ENCODE data around the gene TECRL. TPM values are rescaled to one million over a fixed set of nuclear protein-coding genes. Genes with fewer than 3 reads are reported as not detected.

Gene TECRL
- total RNA-seq, 2 donors from 2014 or later: 636 to 748 TPM

DNA sequence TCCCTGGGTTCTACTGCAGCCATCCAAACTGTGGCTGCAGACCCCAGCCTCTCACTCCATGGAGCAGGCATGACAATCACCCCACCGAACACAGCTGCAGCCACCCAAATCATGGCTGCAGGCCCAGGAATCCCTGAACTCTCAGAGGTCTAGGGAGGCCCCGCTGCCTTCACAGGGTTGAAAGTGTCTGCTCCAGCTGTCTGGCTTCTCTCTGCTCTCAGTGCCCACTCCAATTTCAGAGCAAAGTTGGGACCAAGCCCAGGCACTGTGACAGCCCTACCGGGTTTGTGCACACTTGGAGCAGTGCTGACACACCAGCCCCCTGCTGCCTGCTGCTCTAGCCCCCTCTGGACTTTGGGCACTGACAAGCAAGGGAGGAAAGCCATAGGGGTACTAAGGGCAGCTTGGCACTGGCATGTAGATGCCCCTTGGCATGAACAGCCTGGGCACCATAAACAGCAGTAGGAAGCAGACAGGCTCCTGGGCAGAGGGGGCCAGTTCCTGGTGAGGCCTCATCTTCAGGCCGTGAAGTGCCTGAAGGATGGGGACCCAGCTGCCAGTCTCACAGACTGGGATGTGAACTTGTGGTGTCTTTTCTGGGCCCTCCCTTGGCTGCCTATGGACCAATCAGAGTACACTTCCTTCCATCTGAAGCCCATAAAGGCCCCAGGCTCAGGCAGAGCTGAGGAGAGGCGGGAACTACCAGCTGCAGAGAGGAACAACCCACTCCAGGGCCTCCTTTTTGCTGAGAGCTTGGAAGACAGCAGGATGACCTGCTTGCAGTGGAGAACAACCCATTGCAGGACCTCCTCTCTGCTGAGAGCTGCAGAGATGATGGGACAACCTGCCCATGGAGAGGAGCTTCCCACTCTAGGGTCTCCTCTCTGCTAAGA, 68.8 kb downstream of the TECRL start:
- DNase-seq: peak; percentile 50
- peak; percentile 80 to 81 for ATAC-seq
- intact Hi-C loops (cut with DNase I): no loop called here

DNA sequence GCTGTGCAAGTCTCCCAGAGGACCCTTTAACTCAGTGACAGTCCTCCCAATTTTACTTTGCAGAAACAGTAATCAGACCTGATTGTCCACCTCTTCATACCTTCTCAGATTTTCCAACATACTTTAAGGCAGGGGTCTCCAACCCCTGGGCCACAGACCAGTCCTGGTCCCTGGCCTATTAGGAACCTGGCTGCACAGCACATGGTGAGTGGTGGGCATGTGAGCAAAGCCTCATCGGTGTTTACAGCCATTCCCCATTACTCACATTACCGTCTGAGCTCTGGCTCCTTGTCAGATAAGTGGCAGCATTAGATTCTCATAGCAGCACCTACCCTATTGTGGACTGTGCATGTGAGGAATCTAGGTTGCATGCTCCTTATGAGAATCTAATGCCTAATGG, 74.3 kb downstream of the TECRL start:
- DNase-seq (no peak), ATAC-seq (peak in 1 of 2 donors; percentile 15)
- intact Hi-C loops (cut with DNase I): no loop called here

DNA sequence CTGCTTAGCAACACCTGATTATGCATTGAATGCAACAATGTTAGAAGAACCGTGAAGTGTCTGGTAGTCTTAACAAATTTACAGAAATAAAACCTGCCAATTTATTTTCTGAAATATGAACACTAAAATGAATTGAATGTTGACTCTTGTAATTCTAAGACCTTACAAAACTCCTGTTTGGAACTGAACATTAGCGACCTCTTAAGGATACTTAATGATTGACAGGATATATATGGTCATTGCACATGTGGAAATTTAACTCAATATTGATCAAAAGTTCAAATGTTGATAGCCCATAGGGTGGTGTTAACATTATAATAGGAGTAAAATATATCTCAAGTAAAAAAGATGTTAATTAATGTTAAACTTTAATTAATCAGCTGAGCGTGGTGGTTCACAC, 79.1 kb downstream of the TECRL start:
- ATAC-seq: no peak
- intact Hi-C loops (cut with DNase I): no loop called here

DNA sequence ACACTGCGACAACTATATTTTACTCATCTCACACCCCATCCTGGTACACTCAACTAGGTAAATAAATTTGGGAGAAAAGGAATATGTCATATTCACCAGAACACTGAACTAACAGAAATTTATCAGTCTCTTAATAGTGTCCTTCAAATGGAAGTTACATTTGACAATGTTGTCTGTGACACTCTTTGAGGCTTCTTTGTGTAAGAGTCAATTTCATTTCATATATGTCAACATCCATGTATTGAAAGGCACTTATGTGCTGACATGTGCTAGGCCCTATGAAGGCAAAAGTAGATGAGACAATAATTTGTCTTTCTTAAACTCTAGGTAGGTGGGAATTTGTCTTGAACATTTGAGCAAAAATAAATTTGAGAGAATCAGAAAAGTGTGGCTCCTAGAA, 82.0 kb downstream of the TECRL start:
- intact Hi-C loops (cut with DNase I): no loop called here
- ATAC-seq (no peak), DNase-seq (no peak)

More for the DNA sequence above, 79.1 kb downstream of the TECRL start:
- DNase-seq: no peak

DNA sequence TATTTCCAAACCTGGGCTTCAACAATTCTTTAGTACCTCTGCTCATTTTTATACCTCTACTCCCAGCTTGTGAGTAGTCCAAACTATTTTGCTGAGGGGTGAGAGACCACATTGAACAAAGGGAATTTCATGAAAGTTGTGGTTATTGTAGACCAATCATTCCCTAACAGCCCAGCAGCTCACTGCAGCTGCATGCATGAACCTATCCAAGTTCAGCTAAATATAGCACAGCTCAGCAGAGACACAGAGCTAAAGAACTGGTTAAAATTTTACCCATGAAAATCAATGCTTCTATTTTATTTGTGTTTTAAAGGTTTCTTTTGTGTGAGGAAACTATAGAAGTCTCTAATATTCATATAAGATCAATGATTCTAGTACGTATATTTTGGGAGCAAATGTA, 82.7 kb downstream of the TECRL start:
- DNase-seq: no peak
- ATAC-seq: peak in 1 of 2 donors; percentile 63
- intact Hi-C loops (cut with DNase I): no loop called here

DNA sequence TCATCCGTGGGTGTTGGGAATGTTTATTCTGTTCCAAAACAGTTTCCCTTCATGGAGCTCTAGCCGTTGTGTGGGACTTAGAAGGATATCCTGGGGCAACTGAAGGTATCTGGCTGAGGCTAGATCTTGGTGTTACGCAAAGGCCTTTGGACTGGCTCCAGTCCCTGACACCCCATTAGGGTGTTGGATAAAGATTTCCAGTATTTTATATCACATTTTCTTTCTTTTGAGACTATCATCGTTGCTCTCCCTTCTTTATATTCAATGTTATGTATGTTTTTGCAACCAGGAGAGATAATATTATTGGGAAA, 103.0 kb downstream of the TECRL start:
- intact Hi-C loops (cut with DNase I): no loop called here
- no peak for DNase-seq
- ATAC-seq: peak; percentile 40 to 64

DNA sequence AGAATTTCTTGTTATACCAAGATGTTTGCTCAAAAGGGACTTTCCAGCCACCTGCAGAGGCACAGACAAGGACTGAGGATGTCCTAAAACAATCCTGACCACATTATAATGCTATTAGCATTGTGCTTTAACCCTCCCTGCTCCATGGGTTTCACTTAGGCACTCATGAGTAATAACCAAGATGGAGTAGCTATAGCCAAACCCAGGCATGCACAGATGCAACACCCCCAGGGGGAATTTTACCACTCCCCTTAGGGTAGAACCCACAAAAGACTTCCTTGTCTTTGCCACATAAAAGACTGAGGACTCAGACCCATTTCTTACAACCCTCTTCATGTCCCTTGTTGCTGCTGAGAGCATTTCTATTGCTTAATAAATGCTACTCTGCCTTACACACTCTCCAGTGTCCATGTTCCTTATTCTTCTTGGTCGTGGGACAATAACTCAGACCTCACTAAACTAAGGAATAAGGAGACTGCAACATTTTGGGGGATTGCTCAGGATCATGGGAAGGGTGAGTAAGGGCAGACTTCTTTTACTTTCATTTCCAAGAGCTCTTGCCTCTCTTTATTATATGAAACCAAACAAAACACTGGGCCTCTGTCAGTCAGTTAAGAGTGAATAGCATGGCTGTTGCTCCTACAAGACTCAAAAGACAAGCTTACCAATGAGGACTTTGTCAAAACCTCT, 103.5 kb downstream of the TECRL start:
- DNase-seq (no peak), ATAC-seq (peak in 1 of 2 donors; percentile 38)
- intact Hi-C loops (cut with DNase I): no loop called here

DNA sequence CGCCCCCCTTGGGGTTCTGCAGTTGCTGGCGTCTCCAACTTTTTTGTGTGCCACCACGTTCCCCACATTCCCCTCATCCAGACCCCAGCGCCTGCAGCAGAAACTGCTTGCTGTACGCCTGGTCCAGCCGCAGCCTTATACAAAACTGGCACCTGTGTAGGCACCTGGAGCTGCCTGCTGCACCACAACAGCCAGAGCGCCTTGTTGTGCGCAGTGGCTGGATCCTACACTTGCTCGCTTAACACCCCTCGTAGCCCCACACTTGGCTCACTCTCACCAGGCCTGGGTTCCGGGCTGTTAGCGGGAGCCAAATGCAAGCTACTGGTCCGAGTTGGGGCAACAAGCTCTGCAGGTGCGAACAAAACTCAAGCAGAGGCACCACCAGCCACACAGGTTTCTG, 136.8 kb downstream of the TECRL start:
- intact Hi-C loops (cut with DNase I): no loop called here
- DNase-seq (peak; percentile 25), ATAC-seq (peak; percentile 41 to 58)

DNA sequence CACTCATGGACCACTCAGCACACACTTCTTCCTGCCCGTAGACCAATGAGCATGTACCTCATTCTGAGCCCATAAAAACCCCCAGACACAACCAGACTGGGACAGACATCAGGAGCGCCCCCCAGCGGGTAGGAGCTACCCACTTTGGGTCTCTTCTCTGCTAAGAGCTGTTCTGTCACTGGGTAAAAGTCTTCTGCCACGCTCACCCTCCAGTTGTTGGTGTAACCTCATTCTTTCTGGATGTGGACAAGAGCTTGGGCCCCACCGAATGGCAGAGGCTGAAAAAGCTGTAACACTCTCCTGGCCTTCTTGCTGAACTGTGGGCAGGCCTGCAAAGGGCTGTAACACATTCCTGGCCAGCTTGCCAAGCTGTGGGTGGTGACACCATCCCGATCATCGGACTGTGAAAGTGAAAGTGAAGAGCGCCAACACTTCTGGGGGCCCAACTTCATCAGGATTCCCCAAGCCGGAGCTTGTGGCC, 137.6 kb downstream of the TECRL start:
- peak; percentile 59 for DNase-seq
- intact Hi-C loops (cut with DNase I): no loop called here
- ATAC-seq: peak; percentile 86 to 89

DNA sequence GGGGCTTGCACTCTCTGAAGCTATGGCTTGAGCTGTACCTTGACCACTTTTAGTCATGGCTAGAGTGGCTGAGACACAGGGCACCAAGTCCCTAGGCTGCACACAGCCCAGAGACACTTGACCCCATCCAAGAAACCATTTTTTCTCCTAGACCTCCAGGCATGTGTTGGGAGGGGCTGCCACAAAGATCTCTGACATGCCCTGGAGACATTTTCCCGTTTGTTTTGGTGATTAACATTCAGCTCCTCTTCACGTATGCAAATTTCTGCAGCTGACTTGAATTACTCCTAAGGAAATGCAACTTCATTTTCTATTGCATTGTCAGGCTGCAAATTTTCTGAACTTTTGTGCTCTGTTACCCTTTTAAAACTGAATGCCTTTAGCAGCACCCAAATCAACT, 142.6 kb downstream of the TECRL start:
- ATAC-seq (peak in 1 of 2 donors; percentile 47), DNase-seq (no peak)
- intact Hi-C loops (cut with DNase I): no loop called here

DNA sequence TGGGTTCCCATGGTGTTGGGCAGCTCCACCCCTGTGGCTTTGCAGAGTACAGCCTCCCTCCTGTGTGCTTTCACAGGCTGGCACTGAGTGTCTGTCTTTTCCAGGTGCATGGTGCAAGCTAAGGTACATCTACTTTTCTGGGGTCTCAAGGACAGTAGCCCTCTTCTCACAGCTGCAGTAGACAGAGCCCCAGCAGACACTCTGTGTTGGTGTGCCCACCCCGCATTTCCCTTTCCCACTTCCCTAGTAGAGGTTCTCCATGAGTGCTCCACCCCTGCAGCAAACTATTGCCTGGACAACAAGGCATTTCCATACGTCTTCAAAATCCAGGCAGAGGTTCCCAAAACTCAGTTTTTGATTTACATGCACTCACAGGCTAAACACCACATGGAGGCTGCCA, 143.0 kb downstream of the TECRL start:
- peak in 1 of 2 donors; percentile 21 for ATAC-seq
- intact Hi-C loops (cut with DNase I): no loop called here

DNA sequence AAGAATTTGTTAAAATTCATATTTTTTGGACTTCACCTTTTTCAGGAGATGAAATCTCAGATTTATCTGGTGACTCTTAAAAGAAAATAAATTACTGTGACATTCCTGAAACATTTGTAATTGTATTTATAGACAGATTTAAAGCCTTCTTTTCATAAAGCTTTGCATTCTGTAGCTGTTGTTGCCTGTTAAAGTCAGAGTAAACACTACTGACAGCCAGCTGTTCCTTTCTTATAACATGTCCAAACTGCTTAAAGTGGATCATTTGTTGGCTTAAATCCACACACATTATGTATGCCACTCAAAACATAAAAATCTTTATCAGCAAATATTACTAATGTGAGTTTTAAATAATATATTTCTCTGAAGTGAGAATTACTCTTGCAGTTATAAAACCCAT, 157.5 kb downstream of the TECRL start:
- no peak for ATAC-seq
- no peak for DNase-seq
- intact Hi-C loops (cut with DNase I): no loop called here

More for the DNA sequence above, 143.0 kb downstream of the TECRL start:
- DNase-seq: no peak

DNA sequence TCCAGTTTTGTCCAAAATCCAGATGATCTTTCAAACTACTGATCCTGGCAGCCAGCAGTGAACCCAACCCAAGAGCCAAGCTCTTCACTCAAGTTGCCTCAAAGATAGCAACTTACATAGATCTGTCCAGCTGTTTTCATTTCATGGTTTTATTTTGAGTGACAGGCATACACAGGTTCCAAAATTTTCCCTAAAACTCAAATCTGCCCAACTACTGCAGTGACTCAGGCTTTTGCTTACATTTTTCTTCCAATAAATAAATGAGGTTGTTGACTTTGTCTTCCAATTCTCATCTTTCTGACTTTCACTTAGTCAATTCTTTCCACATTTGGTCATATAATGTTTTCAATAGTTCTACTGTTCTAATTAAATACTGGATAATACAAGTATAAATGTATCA, 158.8 kb downstream of the TECRL start:
- intact Hi-C loops (cut with DNase I): no loop called here
- ATAC-seq (no peak), DNase-seq (no peak)

DNA sequence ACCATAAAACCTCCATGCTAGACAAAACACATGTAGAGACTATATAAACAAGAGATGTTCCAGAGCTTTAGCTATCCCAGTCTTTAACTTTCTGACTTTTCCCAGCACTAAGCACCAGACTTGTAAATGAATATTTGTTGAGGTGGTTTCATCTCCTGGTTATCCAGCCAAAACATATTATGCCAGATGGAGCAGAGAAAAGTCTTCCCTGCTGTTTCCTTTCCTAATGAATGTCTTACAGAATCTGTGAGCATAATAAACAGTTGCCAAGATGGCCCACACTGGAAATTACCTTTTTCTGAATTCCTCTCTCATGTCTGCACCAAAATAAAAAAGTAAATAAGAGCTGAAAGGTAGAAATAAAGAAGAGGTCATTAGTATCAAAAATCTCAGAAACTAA, 159.2 kb downstream of the TECRL start:
- DNase-seq (no peak), ATAC-seq (no peak)
- intact Hi-C loops (cut with DNase I): no loop called here

DNA sequence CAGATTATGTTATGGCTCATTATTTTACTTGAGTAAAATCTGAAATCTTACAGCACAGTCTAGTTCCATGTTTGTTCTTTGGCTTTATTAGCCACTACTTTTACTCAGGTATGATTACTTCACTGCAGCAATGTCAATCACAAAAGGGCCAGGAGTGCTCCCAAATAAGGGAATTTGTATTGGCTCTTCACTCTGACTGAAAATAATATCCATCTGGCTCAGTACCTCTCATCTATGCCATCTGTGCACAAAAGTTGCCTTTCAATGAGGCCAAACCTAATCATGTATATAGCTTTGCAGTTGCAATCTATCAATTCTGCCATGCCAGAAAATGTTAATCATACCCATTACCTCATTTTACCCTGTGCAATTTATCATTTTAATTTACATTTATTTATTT, 161.1 kb downstream of the TECRL start:
- DNase-seq (no peak), ATAC-seq (no peak)
- intact Hi-C loops (cut with DNase I): no loop called here

DNA sequence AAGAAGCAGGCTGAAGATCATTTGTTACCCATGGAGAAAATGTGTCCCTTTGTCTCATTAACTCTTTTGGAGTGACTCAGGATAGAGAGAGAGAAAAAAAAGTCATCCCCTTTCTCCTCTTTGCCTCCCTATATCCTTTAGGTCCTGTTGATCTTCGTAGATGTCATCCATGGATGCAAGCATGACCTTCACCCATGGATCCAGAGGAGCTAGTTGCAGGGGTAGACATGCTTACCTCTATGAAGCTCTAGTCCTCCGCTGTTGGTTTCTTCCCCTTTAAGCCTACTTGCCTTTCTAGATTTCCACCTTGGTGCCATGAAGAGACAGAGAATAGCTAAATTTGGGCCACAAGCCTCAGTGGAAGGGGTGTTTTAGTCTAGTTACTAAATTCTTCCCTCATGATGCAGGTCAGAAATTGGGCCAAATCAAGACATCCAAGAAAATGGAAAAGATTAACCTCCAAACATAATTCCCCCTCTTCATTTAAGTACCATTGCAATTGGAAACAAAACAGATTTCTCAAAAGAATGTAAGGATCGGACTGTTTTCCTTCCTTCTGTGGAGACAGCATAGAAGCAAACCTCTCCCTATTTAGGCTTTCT, 178.4 kb downstream of the TECRL start:
- intact Hi-C loops (cut with DNase I): no loop called here
- ATAC-seq (no peak), DNase-seq (no peak)
